ENCODE data around the gene GTPBP2.
"Not testable (repeated sequence)": the region's sequence is repeated elsewhere in the genome, so short reads cannot be mapped to it uniquely, and the experiment has no call there.

DNA sequence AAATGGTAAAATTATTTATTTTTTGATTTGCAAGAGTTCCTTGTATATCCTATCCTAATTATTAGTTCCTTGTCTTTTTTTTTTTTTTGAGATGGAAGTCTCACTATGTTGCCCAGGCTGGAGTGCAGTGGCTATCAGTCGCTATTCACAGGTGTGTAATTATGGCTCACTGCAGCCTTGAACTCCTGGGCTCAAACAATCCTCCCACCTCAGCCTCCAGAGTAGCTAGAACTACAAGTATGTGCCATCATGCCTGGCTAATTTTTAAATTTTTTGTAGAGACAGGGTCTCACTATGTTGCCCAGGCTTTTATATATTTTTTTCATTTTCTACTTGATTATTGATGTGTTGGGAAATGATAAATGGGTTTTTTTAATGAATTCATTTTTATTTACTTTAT, 39.5 kb downstream of the GTPBP2 start:
- TF ChIP-seq, protein P1, sequence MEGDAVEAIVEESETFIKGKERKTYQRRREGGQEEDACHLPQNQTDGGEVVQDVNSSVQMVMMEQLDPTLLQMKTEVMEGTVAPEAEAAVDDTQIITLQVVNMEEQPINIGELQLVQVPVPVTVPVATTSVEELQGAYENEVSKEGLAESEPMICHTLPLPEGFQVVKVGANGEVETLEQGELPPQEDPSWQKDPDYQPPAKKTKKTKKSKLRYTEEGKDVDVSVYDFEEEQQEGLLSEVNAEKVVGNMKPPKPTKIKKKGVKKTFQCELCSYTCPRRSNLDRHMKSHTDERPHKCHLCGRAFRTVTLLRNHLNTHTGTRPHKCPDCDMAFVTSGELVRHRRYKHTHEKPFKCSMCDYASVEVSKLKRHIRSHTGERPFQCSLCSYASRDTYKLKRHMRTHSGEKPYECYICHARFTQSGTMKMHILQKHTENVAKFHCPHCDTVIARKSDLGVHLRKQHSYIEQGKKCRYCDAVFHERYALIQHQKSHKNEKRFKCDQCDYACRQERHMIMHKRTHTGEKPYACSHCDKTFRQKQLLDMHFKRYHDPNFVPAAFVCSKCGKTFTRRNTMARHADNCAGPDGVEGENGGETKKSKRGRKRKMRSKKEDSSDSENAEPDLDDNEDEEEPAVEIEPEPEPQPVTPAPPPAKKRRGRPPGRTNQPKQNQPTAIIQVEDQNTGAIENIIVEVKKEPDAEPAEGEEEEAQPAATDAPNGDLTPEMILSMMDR (conservative IDR thresholded peaks at IDR 0.05): not testable (repeated sequence)
- TF ChIP-seq EZH2 (IDR thresholded peaks at IDR 0.05; ENCODE audit: low read depth): not testable (repeated sequence)

Measured in PC-9 (cell line).